ENCODE data around the gene VPS16. TPM values are rescaled to one million over a fixed set of nuclear protein-coding genes. Genes with fewer than 3 reads are reported as not detected.

VPS16 gene
- total RNA-seq, 2 experiments from 2014 or later, result 32.6 to 39.0 TPM

DNA sequence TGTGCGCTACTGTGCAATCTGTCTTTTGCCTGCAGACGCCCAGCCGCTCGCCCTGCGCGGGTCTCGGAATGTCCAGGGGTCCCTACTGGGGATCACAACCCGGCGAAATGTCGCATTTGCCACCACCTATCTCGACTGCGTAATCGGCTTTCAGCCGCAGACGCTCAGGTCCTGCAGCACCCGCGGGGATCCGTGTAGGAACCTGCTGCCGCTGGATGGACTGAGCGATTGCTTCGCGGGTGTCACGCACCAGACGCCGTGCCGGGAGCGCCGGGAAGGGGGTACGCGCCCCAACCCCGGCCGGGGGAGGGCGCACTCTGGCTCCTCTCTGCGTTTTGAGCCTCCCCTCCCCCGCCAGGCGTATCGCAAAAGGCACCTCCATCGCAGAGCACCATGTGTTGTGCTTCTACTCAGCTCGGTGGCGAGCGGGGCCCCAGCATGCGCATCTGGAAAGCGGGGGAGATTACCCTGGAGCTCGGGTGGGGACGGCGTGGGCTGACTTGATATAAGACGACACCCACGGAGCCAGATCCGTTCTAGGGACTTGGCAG is 32.0 kb downstream of the VPS16 start:
- peaks cover 18% of the 10 kb centered on the region for H3K36me3 ChIP-seq (ENCODE audit: insufficient read depth, low read length)
- H3K9me3 ChIP-seq (ENCODE audit: low read length), result no peaks in the 10 kb centered on the region
- H3K79me2 ChIP-seq (ENCODE audit: insufficient read depth, low read depth, low read length), result peaks cover 39% of the 10 kb centered on the region
- POLR2A ChIA-PET, result interaction anchor here (0.6 to 1.3 kb wide), 2 partner anchors 9 to 59 kb away, joined by 3 read pairs; no protein-coding TSS in a partner anchor
- DNase-seq (ENCODE audit: low spot score), result peak; percentile 73
- H3K4me3 ChIP-seq (ENCODE audit: low read depth, low read length, poor library complexity, severe bottlenecking), result peak overlapping the region; percentile 87
- H2AFZ ChIP-seq (ENCODE audit: low read length), result peak overlapping the region; percentile 92
- peaks cover 12% of the 10 kb centered on the region; the same call in 1 of the 2 replicates for H4K20me1 ChIP-seq (ENCODE audit: insufficient read depth, low read length)
- H3K4me2 ChIP-seq (ENCODE audit: low read length), result peak overlapping the region; percentile 95
- H3K27ac ChIP-seq (ENCODE audit: low read depth, low read length, poor library complexity, severe bottlenecking), result peak overlapping the region; percentile 56
- no peak for TF ChIP-seq EZH2phosphoT487 (IDR thresholded peaks at IDR 0.05; ENCODE audit: borderline replicate concordance, low read depth, low read length)
- TF ChIP-seq, protein P1, sequence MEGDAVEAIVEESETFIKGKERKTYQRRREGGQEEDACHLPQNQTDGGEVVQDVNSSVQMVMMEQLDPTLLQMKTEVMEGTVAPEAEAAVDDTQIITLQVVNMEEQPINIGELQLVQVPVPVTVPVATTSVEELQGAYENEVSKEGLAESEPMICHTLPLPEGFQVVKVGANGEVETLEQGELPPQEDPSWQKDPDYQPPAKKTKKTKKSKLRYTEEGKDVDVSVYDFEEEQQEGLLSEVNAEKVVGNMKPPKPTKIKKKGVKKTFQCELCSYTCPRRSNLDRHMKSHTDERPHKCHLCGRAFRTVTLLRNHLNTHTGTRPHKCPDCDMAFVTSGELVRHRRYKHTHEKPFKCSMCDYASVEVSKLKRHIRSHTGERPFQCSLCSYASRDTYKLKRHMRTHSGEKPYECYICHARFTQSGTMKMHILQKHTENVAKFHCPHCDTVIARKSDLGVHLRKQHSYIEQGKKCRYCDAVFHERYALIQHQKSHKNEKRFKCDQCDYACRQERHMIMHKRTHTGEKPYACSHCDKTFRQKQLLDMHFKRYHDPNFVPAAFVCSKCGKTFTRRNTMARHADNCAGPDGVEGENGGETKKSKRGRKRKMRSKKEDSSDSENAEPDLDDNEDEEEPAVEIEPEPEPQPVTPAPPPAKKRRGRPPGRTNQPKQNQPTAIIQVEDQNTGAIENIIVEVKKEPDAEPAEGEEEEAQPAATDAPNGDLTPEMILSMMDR (conservative IDR thresholded peaks at IDR 0.05; ENCODE audit: low read length), result peak; percentile 74
- peaks cover 33% of the 10 kb centered on the region for H3K4me1 ChIP-seq (ENCODE audit: insufficient read depth, low read length, poor library complexity, severe bottlenecking)
- CTCF ChIA-PET (ENCODE audit: unreplicated experiment), result no interaction called here
- no peaks in the 10 kb centered on the region for H3K9me2 ChIP-seq (ENCODE audit: insufficient read depth, low read length)
- intact Hi-C loops (cut with micrococcal nuclease; ENCODE audit: unreplicated experiment), result loop anchor here (2.0 kb wide), 1 partner anchor 220 kb away; the partner anchor contains the start of gene NOP56
- no TSS peak for BruUV-seq (replicated peaks)

DNA sequence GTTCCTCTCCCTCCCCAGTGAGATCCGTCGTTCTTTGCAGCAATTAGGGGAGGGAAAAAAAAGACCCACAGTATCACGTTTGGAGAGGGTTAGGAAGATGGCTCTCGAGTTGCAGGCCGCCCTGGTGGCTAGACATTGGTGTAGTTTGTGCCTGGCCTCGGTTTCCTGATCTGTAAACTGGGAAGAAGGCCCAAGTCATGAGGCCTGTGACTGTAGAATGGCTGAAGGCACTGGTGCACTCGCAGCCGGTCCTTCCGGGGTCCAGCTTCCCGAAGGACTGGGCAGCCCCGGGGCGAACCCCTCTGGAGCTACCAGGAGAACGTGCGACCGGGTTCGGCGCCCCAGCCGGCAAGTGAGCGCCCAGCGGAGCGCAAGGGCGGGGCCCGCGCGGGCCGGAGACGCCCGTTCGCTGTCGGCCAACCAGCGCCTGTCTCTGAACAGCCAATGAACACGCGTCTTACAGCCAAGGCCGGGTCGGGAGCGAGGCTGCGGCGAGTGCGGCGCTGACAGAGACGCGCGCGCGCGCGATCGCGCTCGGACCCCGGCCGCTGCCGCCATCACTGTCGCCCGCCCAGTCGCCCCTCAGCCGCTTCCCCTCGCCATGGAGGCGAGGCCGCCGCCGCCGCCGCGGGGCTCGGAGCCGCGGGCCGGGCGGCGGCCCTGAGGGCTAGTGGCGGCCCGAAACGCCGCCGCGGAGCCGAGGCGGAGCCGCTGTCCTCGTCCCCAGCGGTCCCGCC is 32.6 kb downstream of the VPS16 start, which contains the start of gene PTPRA:
Gene PTPRA (plus strand): TSS at position 472 of the 737 bp plus-strand sequence. CDS start 90,797 bp downstream, outside the sequence.
- no peak for TF ChIP-seq EZH2phosphoT487 (IDR thresholded peaks at IDR 0.05; ENCODE audit: borderline replicate concordance, low read depth, low read length)
- TF ChIP-seq, protein P1 (conservative IDR thresholded peaks at IDR 0.05; ENCODE audit: low read length), result no peak
- ChIA-PET POLR2A (interaction anchor here (0.6 to 1.3 kb wide), 2 partner anchors 9 to 58 kb away, joined by 3 read pairs; no protein-coding TSS in a partner anchor), CTCF (ENCODE audit: unreplicated experiment) (no interaction called here)
- no peaks in the 10 kb centered on the region for H3K9me2 ChIP-seq (ENCODE audit: insufficient read depth, low read length)
- peak; percentile 95 for DNase-seq (ENCODE audit: low spot score)
- H4K20me1 ChIP-seq (ENCODE audit: insufficient read depth, low read length), result peaks cover 12% of the 10 kb centered on the region; the same call in 1 of the 2 replicates
- TSS peak; percentile 99 for BruUV-seq (replicated peaks)
- intact Hi-C loops (cut with micrococcal nuclease; ENCODE audit: unreplicated experiment), result loop anchor here (2.0 kb wide), 1 partner anchor 220 kb away; the partner anchor contains the start of gene NOP56
- peaks cover 24% of the 10 kb centered on the region for H3K36me3 ChIP-seq (ENCODE audit: insufficient read depth, low read length)
- peak within 1 kb of the TSS; percentile 95 for H3K4me2 ChIP-seq (ENCODE audit: low read length)
- peak within 1 kb of the TSS; percentile 87 for H3K4me3 ChIP-seq (ENCODE audit: low read depth, low read length, poor library complexity, severe bottlenecking)
- peak within 1 kb of the TSS; percentile 92 for H2AFZ ChIP-seq (ENCODE audit: low read length)
- no peaks in the 10 kb centered on the region for H3K9me3 ChIP-seq (ENCODE audit: low read length)
- peaks cover 43% of the 10 kb centered on the region for H3K79me2 ChIP-seq (ENCODE audit: insufficient read depth, low read depth, low read length)
- H3K4me1 ChIP-seq (ENCODE audit: insufficient read depth, low read length, poor library complexity, severe bottlenecking), result peaks cover 33% of the 10 kb centered on the region
- H3K27ac ChIP-seq (ENCODE audit: low read depth, low read length, poor library complexity, severe bottlenecking), result peak within 1 kb of the TSS; percentile 56
